ENCODE measurements around the gene IKZF4.
"Not testable (repeated sequence)": the region's sequence is repeated elsewhere in the genome, so short reads cannot be mapped to it uniquely, and the experiment has no call there.

IKZF4 gene

GRCh38 chr12:56041552-56042429 lies 20.9 kb downstream of the IKZF4 start, which contains the start of gene RPS26:
Gene RPS26, plus strand, starts transcription at chr12:56041918. Its CDS starts 249 bp downstream, at chr12:56042167.
- DNase-seq = peak; percentile 88

- DNase-seq = not testable (repeated sequence)
Observed at GRCh38 chr12:56042430-56042813, 21.6 kb downstream of the IKZF4 start.

- no peak for DNase-seq
Observed at GRCh38 chr12:56042843-56043242, 22.0 kb downstream of the IKZF4 start.

- DNase-seq = no peak
Observed at GRCh38 chr12:56046027-56046780, 25.4 kb downstream of the IKZF4 start.

GRCh38 chr12:56053407-56053893 lies 32.6 kb downstream of the IKZF4 start:
- no peak for DNase-seq

GRCh38 chr12:56059964-56060363 lies 39.1 kb downstream of the IKZF4 start:
- DNase-seq = not testable (repeated sequence)

GRCh38 chr12:56061982-56062381 lies 41.1 kb downstream of the IKZF4 start:
- DNase-seq = no peak

- DNase-seq = no peak
Observed at GRCh38 chr12:56062996-56063395, 42.2 kb downstream of the IKZF4 start.

- no peak for DNase-seq
Observed at GRCh38 chr12:56071648-56072047, 50.8 kb downstream of the IKZF4 start.

GRCh38 chr12:56074396-56074795 lies 53.6 kb downstream of the IKZF4 start:
- DNase-seq = no peak

GRCh38 chr12:56077966-56078365 lies 57.1 kb downstream of the IKZF4 start:
- DNase-seq = not testable (repeated sequence)

GRCh38 chr12:56078427-56078826 lies 57.6 kb downstream of the IKZF4 start:
- no peak for DNase-seq

GRCh38 chr12:56078931-56079722 lies 58.3 kb downstream of the IKZF4 start:
- DNase-seq = peak; percentile 58

GRCh38 chr12:56079723-56080555 lies 59.1 kb downstream of the IKZF4 start, which contains the start of gene ERBB3:
Gene ERBB3, plus strand, starts transcription at chr12:56080165. Its CDS starts 136 bp downstream, at chr12:56080301.
- peak; percentile 78 for DNase-seq

- DNase-seq = no peak
Observed at GRCh38 chr12:56080556-56081138, 59.8 kb downstream of the IKZF4 start.

- no peak for DNase-seq
Observed at GRCh38 chr12:56081393-56082347, 60.8 kb downstream of the IKZF4 start.

- no peak for DNase-seq
Observed at GRCh38 chr12:56082382-56082781, 61.5 kb downstream of the IKZF4 start.

- DNase-seq = no peak
Observed at GRCh38 chr12:56082967-56083366, 62.1 kb downstream of the IKZF4 start.

- no peak for DNase-seq
Observed at GRCh38 chr12:56084958-56085543, 64.2 kb downstream of the IKZF4 start.

- DNase-seq = no peak
Observed at GRCh38 chr12:56086096-56086495, 65.3 kb downstream of the IKZF4 start.

Measured in activated CD8-positive, alpha-beta memory T cell treated with anti-CD3 and anti-CD28 coated beads, Interleukin-2, amount 50 U/mL, for 4 hours (primary cell).